ENCODE measurements around the gene SMOC2.

DNA sequence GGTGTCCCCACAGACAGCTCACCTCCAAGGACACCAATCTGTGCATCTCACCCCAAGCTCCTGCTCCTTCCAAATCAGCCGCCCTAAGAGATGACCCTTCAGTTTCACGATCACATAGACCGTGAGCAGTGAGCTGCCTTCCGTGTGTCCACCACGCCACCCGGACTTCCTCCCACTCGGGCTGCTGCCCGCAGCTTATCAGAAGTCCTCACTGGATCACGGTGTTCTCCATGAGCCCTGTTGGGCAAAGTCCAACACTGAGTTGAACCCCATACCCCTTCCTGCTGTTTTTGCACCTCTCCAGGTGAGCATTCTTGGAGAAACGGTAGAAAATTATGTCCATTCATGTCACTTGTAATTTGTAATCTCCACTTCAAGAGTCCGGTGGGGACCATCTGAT, 234.4 kb downstream of the SMOC2 start:
- TF ChIP-seq CTCF (conservative IDR thresholded peaks at IDR 0.05 in 1 of 2, IDR thresholded peaks at IDR 0.05 in 1 of 2; ENCODE audit: extremely low read depth in 1 of 2, insufficient read depth in 1 of 2, low read depth in 1 of 2, low read length in 2 of 2) (no peak), EZH2 (IDR thresholded peaks at IDR 0.05; ENCODE audit: borderline replicate concordance, low read length) (no peak)

All from mammary epithelial cell (primary cell).